HG03460 (cell line): Measurements from ENCODE around the gene IL2RG.

Experiments used
- ATAC-seq: cut with Tn5 transposase; IDR thresholded peaks from one replicate; pipeline ENCODE4 v1.9.1; 2021; ENCODE audit not compliant: unreplicated experiment

Gene IL2RG

DNA sequence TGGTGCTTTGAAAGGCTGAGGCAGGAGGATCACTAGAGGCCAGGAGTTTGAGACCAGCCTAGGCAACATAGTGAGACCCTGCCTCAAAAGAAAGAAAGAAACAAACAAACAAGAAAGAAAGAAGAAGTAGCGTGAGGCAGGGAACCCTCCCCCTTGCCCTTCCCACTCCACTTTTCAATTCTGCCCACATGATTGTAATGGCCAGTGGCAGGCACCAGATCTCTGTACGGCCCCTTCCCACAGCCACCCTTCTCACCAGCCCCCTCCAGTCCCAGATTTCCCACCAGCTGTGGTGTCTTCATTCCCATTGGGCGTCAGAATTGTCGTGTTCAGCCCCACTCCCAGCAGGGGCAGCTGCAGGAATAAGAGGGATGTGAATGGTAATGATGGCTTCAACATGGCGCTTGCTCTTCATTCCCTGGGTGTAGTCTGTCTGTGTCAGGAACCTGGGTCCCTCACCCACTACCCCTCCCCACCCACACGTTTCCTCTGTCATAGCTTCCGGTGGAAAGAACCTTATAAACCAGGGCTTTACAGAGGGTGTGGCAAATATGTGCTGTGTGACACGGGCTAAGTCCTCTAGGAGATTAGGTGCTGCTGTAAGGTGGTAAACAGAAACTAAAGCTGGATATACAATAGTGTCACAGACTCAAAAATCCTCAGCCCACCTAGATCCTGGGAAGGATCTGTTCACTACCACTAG, at the start of gene IL2RG:
TSS of gene IL2RG (minus strand) at position 437 of the 703 bp plus-strand sequence. CDS start at position 399, 38 bp downstream.
- ATAC-seq = peak; percentile 90

DNA sequence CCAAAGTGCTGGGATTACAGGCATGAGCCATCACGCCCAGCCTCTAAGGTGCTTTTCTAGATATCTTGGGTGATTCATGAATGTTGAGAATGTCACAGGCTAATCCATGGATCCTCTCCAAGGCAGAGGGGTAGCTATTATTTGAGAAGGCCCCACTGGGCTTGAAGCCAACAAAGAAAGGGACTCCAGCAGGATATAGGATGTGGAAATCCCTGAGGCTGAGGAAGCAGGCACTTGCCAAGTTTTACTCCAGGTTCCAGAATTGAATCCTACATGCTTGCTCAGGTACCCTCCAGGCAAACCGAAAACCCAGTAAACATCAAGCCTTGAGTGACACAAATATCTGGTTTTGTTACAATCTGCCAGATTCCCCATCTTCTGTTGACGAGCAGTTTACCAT, 49.1 kb upstream of the IL2RG start:
- ATAC-seq = no peak

DNA sequence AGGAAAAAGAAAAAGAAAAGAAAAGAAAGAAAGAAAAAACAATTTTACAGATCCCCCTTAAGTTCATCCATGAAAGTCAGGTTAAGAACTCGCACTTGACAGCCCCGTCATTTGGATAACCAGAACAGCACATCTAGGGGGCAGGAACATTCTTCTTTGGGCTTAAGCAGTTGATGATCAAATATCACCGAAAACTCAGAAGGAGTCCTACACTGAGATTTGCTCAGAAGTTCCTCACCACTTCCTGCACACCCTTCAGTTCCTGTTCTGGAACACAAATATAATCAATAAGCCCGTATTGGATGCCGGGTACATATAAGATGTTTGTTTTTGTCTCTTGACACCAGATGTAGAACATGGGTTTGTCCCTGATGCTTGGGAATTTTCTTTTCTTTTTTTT, 48.0 kb upstream of the IL2RG start:
- ATAC-seq = no peak

DNA sequence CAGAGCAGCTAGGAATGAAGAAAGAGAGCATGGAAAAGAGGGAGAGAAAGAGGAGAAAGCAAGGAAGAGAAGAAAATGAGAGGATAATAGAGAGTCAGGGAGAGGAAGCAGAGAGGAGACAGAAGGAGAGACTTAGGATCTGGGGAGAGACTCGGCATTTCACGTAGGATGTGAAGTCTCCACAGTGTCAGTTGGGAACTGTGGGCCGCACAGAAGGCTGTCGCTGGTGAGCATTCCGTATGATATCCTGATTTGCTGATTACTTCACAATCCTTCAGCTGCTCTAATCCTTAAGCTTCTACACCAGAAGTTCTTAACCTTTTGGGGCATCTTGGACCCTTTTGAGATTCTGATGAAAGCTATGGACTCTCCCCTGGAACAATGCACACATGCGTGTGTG, 47.2 kb upstream of the IL2RG start:
- ATAC-seq = no peak

DNA sequence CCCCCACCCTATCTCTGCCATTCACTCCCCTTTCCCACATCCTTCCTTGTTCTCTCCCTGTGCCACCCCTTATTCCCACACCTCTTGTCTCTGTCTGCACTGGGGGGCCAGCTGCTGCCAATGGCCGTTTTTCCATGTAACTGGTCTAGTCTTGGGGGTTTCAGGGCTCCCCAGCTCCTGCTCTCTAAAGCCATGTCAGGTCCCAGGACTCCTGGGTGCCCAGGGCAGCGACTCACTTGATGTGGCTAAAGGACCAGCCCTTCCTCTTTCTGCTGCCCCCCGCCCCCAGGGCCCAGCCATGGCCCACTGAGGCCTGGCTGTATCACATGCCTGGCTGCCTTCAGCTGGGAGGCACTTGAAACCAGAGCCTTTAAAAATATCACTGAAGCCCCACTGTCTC, 43.3 kb upstream of the IL2RG start:
- ATAC-seq = no peak

DNA sequence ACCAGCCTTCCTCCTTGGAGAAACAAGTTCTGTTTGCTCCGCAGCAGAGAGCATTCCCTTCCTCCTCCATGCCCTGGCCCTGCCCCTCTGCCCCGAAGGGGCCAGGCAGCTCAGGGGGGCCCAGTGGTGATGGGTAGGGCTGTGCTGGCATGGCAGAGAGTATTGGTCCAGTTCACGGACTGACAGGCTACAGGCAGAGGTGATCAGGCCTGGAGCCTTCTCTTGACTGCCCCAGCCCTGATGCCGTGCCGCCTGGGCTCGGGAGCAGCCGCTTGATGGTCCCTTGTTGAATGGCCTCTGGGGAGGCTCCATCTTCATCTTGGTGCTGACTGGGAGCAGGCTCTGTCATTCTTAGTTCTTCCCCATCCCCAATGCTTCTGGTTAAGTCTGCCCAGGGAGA, 42.8 kb upstream of the IL2RG start:
- ATAC-seq = no peak

DNA sequence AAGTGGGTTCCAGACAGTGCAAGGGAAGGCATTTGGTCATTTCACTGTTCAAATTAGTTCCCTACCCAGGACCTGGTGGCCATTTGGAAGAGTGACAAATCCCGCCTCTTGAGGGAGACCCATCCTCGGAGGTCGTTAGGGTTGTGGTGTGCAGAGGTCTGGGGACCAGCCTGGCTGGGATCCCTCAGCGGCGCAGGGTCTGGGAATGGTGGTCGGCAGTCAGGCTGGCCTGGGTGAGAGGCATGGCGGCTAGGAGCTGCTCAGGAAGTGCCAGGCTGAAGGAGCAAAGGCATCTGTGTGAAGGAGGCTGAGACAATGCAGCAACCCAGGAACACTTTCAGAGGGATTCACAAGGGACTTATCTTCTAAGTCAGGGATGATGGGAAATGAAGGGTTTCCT, 40.0 kb upstream of the IL2RG start:
- ATAC-seq = no peak

DNA sequence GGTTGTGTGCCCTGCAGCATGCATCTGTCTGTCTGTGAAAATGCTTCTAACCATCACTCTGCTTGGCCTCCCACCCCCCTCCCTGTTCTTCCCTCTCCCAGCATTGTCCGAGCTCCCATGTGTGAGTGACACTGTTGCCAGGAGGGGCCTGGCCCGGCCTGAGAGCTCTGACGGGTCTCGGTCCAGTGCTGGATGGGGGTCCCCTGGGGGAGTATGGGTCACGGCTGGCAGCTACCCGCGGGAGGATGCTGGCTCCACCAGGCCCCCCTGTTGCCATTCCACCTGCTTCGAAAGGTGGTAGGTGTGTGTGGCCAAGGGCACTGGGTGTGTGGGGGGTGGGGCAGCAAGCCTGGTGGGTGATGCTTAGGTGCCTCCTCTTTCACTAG, 36.9 kb upstream of the IL2RG start:
- no peak for ATAC-seq

DNA sequence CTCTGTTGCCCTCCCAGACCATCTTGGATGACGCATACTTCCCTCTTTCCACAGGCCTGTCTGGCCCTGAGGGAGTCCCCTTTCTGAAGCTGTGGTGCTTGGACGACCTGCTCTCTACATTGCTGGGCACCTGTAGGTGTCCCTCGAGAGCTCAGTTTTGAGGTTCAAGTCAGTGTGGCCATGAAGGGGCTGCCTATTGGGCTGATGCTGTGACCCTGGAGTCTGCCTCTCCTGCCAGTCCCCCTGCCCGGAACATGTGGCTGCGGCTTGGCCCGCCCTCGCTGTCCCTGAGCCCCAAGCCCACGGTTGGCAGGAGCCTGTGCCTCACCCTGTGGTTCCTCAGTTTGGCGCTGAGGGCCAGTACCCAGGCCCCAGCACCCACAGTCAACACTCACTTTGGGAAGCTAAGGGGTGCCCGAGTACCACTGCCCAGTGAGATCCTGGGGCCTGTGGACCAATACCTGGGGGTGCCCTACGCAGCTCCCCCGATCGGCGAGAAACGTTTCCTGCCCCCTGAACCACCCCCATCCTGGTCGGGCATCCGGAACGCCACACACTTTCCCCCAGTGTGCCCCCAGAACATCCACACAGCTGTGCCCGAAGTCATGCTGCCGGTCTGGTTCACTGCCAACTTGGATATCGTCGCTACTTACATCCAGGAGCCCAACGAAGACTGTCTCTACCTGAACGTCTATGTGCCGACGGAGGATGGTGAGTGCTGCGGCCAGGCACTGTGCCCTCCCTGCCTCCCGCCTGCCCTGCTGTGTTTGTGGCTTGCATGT, 36.3 kb upstream of the IL2RG start:
- no peak for ATAC-seq

DNA sequence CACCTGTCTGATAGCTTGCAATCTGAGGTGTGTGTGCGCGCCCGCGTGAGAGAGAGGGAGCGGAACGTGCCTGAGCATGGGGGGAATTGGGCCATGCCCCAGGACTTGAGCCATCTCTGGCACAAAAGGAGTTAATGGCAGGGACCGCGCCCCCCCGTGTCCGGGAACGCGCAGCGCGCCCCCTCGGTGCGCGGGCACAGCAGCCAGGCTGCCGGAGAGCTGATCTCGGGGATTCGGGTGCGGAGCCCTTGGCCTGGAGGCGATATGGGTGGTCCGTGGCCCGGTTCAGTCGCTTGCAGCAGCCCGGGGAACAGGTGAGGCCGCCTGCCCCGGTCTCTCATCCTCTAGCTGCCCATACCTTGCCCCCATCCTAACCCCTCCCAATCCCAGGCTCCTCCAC, 33.3 kb upstream of the IL2RG start, which contains the start of gene NLGN3:
TSS of gene NLGN3 (plus strand) at position 191 of the 400 bp plus-strand sequence. CDS start 2,909 bp downstream, outside the sequence.
- no peak for ATAC-seq

DNA sequence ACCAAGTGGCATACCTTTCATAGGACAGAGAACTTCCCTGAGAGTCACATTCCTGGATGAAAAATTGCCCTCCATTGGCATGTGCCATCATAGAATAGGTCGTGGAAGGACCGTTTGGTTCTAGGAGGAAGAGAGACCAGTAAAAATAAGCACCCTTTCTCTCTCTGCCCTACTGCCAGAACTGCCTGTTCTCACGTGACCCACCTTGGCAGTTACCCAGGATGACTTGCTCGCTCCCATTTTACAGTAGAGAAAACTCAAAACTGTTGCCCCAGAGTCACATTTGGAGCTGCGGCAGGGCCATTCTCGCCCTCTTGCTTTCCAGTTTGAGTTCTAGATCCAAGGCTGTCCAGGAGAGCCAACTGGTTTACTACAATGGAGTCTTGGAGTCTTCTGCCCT, 32.1 kb upstream of the IL2RG start:
- ATAC-seq = no peak

DNA sequence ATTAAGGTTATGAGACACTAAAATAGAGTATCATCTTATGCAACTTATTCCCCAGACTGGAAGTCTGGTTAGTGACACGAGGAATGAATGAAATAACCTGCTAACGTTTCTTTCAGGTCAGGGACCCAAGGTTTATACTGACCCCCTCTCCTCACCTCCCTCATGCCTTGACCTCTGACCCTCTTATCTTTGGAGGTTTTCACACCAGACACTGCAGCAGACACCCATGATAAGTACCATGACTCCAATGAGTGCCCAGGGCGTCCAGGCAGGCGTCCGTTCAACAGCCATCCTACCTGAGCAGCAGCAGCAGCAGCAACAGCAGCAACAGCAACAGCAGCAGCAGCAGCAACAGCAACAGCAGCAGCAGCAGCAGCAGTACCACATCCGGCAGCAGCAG, 29.1 kb upstream of the IL2RG start:
- ATAC-seq = no peak

DNA sequence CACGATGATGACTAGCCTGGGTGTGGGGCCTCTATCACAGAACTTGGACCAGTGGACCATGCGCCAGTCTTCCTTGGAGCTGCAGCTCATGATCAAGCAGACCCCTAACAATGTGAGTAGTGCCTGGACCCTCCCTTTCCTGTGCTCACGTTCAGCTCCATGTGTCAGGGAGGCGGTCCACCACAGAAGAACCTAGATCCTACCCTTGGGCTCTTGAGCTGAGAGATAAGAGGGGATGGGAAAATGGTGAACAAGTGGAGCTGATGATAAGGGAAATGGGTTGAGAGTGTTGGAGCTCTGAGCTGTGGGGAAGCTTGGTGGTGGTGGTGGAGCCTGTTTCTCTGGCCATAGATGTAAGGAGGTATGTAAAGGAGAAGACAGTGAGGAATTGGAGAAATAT, 20.1 kb upstream of the IL2RG start:
- ATAC-seq = no peak

DNA sequence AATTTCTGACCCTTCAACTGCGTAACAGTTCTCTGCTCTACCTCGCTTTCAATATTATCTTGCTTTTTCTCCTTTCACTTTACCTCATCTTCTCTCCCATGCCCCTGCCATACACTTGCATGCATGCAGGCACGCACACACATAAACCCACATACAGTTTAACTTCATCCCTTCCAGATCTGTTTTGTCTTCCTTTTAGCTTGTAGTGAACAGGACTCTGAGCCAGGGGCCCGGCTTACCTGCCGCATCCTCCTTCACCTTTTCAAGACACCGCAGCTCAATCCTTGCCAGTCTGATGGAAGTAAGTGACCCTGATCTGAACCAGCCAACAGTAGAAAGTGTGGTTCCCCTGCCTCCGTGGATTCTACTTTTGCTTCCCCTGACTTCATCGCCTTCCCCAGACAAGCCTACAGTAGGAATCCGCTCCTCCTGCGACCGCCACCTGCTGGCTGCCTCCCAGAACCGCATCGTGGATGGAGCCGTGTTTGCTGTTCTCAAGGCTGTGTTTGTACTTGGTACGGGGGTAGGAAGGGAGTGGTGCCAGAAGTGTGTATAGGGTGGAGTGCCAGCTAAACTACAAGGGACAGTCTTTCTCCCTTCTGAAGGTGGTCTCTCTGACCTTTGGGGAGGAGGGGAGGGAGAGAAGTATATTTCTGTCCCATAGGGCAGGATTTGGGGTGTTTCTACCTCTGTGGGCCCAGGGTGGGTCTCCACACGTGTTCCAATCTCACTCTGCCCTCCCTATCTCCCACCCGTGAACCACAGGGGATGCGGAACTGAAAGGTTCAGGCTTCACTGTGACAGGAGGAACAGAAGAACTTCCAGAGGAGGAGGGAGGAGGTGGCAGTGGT, 17.8 kb upstream of the IL2RG start:
- ATAC-seq = no peak

DNA sequence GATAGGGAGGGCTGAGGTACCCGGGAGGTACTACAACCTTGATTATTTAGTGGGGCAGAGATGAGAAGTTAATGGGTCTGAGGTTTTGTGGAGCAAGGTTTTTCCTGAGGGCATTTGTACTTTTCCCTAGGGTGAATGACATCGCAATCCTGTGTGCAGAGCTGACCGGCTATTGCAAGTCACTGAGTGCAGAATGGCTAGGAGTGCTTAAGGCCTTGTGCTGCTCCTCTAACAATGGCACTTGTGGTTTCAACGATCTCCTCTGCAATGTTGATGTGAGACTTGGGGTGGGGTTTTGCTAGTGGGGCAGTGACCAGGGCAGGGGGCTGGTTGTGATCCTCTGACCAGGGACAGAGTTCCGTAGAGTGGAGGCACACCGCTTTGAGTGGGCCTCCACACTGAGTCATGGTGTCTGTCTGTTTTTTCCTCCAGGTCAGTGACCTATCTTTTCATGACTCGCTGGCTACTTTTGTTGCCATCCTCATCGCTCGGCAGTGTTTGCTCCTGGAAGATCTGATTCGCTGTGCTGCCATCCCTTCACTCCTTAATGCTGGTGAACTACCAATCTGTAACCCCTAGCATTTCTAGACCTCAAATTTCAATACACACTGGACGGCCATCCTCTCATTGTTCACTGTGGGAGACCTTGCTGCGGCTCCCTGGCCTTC, 16.9 kb upstream of the IL2RG start:
- ATAC-seq = no peak

DNA sequence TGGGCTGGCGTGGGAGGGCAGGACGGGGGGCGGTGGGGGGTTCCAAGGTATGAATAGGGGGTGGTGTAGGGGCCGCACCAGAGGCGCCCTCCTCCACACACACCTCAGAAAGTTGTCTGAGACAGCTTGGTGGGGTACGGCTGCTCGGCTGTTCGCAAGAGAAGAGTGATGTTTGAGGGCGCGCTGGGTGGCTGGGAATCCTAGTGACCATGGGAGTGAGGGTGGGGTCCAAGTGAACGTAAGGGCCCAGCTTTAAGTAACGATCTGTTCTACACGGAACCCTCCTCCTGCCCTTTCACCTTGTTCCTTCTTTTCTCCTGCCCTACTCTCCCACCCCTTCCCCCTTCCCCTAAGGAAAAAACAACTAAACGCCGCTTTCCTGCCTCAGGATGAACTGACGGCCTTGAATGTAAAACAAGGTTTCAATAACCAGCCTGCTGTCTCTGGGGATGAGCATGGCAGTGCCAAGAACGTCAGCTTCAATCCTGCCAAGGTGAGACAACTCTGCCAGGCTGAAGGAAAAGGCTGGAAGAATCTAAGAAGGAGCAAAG, 7.7 kb upstream of the IL2RG start:
- ATAC-seq = peak; percentile 15

DNA sequence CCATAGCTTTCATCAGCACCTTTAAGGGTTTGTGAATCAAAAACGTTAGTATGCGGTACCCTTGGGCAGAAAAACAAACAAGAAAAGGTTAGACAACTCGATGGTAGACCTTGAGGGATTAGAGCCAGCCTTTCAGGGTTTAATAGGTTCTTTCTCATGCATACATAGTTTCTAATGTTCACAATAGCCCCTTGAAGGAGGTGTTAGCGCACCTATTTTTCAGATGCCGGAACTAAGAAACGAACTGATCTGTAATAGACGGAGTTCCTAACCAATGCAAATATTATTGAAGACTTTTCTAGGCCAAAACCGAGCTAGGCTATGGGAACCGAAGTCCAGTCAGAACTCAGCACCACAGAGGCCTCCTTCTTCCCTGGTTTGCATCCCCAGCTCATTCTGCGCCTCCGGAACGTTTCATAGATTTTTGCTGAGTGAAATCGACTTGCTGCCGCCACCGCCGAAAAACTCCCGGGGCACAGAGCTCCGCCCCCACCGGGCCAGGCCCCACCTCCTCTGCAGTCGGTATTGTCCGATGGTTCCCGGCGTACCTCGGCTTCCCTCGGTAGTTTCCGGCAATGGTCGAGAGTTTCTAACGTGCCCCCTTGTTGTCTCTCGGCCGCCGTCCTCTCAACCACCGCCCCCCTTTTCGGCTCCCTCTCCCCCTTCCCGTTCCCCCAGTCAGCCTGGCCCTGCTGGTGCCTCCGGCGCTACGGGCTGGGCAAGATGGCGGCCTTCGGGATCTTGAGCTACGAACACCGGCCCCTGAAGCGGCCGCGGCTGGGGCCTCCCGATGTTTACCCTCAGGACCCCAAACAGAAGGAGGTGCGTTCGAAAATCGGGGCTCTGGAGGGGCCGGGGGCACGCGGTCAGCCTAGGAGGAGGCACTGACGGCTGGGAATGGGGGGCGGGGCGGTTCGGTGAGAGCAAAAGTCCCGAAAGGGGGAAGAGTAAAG, 6.9 kb upstream of the IL2RG start, which contains the start of gene MED12:
TSS of gene MED12 (plus strand) at position 565 of the 953 bp plus-strand sequence. CDS start at position 724, 159 bp downstream.
- peak; percentile 91 for ATAC-seq

DNA sequence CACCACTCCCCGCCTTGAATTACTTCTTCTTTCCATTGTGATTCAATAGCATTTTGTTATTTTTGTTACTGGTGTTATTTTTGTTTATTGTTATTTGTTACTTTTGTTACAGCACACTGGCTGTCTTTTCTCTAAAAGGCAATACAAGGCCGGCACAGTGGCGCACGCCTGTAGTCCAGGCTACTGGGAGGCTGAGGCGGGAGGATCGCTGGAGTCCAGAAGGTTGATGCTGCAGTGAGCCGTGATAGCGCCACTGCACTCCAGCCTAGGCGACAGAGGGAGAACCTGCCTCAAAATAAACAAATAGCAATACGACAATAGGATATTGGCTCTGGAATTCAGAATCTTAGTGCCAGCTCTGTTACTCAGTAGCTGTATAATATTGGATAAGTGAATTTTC, 6.0 kb upstream of the IL2RG start:
- no peak for ATAC-seq

DNA sequence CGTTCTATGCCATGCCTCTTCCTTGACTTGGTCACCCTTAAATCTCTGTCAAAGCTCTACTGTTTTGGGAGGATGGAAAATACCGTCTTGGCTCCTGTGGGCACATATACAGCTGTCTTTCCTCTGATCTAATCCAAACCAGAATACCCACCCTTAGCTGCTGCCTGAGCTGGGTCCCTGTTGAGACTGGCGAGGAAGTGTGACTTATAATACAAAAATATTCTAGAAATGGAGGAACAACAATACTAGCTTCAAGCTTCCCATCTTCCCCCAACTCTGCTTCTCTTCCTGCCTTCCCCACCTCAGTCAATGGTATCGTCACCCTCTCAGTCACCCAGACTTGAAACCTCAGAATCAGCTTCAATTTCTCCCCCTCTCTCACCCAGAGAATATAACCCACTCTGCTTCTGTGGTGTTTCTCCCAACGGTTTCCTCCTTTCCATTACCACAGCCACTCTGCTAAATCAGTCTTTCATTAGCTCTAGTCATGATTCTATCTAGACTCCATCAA, 599 bp upstream of the IL2RG start:
- peak; percentile 39 for ATAC-seq
